GM19397 (cell line): Measurements from ENCODE around the gene PRR15.

Source experiments
- ATAC-seq: cut with Tn5 transposase; IDR thresholded peaks from one replicate; pipeline ENCODE4 v1.9.1; 2021; ENCODE audit warnings: mild to moderate bottlenecking, moderate library complexity; ENCODE audit not compliant: unreplicated experiment

Gene PRR15

DNA sequence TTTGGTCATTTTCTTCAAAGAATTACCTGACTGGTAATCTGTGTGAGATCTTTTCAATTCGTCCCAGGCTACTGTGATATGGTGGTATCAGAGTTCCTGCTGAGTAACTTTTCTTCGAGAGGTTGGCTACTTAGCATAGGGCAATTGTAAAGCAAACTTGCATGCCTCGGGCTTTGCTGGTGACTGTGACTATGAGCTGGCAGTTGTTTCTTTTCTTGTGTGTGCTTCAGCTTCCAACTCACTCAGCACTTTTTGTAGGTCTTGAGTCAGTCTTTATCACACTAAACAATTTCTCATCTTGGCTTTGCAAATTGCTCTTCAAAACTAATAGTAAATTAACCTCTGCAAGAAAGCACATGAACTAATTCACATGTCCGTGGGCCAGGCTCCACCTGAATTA lies 44.3 kb downstream of the PRR15 start:
- no peak for ATAC-seq

DNA sequence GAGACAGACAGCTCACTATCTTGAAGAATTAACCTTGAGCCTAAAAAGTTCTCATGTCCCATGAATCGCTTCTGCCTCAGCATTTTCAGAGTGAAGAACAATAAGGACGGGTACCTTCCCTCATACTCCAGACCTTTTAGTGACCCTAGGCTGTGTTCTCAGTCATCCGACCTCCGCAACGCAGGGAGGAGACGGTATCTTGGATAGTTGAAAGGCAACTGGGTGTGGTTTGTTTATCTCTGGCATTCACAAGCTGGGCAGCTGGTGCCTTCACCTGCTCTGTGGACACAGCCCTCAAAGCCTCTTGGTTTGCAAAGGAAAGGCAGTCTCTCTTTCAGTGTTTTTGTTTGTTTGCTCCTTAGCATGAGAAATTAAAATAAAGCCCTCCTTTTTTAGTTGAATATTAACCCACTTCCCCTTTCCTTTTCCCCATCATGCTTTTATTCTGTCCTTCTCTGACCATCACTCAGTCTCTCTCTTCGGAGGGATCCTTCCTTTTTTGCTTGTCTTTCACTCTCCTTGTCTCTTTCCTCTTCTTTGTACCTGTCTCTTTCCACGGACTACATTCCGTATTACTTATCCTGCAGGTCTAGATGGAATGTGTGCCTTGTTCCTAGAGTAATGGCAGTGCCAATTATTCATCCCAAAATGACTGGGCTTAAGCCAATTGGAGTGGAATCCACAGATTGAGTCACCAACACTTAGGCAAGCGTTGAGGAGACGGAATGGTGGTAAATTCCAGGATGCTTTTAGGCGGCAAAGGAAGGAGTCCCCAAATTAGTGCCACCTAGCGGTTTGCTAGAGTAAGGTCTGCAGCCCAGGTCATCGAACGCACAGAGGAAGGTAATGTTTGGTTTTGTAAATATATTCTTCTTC lies 45.8 kb downstream of the PRR15 start:
- ATAC-seq: no peak

DNA sequence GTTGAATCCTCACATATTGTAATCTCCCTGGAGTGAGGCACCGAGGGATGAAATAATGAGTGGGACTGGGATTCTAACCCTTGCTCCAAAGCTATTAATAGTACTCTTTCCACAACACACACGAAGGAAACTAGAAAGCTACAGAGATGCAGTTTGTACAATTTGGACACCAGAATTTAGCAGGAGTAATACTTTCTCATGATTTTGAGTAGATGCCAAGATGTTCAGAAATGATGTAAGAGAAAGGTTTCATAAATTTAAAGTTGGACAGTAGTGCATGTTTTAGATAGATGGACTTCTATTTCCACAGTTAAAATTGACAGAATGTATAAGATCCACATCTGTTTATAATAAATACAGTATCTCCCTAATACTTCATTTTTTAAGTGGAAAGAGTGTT lies 46.5 kb downstream of the PRR15 start:
- ATAC-seq: no peak

GRCh38 chr7:29611941-29612544 lies 48.4 kb downstream of the PRR15 start:
- ATAC-seq: no peak

DNA sequence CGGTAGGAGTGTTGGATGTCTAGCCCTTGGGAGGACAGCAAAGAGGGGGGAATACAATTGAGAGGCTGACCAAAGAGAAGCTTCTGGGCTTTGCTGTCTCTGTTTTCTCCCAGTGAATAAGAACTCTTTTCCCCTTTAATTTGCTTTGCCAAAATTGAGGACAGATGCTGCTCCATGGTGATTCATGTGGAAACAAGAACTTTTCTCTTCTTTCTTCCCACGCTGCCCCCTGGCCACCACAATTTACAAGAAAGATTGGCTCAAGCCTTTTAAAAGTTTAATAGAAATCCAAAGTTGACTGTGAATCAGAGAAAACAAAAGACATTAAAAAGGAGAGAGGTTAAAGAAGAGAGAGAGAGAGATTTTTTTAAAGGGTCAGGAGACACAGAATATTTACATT lies 49.0 kb downstream of the PRR15 start:
- no peak for ATAC-seq

DNA sequence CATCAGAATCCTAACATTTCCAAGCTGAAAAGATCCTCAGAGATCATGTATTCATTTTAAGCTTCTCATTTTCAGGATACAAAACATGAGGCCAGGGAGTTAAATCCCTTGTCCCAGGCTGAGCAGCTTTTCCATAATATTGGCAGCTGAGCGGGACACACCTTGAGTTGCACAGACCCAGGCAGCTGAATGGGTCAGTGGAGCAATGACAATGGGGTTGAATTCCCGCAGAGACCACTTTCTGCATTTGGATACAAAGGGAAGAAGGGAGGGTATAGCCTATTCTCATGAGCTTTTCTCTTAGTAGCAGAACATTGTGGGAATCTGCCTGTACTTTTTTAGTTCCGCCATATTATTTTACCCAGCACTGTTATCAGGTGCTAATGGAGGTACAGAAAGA lies 49.5 kb downstream of the PRR15 start:
- ATAC-seq: no peak

- no peak for ATAC-seq
Observed at GRCh38 chr7:29614229-29614628, 50.6 kb downstream of the PRR15 start.
